ENCODE data around the gene KRT76. TPM values are rescaled to one million over a fixed set of nuclear protein-coding genes. Genes with fewer than 3 reads are reported as not detected.
A peak's percentile ranks its signal among the peaks of the same experiment; 100 is the strongest.

Gene KRT76
- total and polyA plus RNA-seq, 2 donors from 2014 or later: not detected

- FAIRE-seq: no peak
- intact Hi-C loops (cut with DNase I): no loop called here
- Histone ChIP-seq H3K27me3 (ENCODE audit: control insufficient read depth, insufficient read depth, low read length) (no peaks in the 10 kb centered on the region), H3K4me1 (ENCODE audit: control insufficient read depth in 2 of 3, insufficient read depth in 2 of 3, low read depth in 1 of 3, low read length in 3 of 3) (peaks cover 0 to 2% (median 0%) of the 10 kb centered on the region in 3 donors), H3K27ac (ENCODE audit: low read depth in 2 of 2, low read length in 2 of 2) (no peak overlapping the region), H3K9ac (ENCODE audit: low read length in 3 of 3) (no peak overlapping the region), H3K36me3 (ENCODE audit: control insufficient read depth in 2 of 3, insufficient read depth in 3 of 3, low read length in 3 of 3) (no peaks in the 10 kb centered on the region), H3K4me3 (ENCODE audit: low read length in 3 of 3) (no peak overlapping the region), H3K9me3 (ENCODE audit: control insufficient read depth in 2 of 3, insufficient read depth in 1 of 3, low read length in 3 of 3) (no peaks in the 10 kb centered on the region)
- peak; percentile 48 to 74 (median 52) for DNase-seq
- no peak for TF ChIP-seq CTCF (IDR thresholded peaks at IDR 0.05; ENCODE audit: borderline replicate concordance, extremely low read depth, insufficient read depth)
Observed at GRCh38 chr12:52789637-52790426, 12.7 kb upstream of the KRT76 start.

- Histone ChIP-seq H3K36me3 (ENCODE audit: control insufficient read depth in 2 of 3, insufficient read depth in 3 of 3, low read length in 3 of 3) (no peaks in the 10 kb centered on the region), H3K9ac (ENCODE audit: low read length in 3 of 3) (no peak overlapping the region), H3K4me1 (ENCODE audit: control insufficient read depth in 2 of 3, insufficient read depth in 2 of 3, low read depth in 1 of 3, low read length in 3 of 3) (peaks cover 0 to 2% (median 0%) of the 10 kb centered on the region in 3 donors), H3K9me3 (ENCODE audit: control insufficient read depth in 2 of 3, insufficient read depth in 1 of 3, low read length in 3 of 3) (no peaks in the 10 kb centered on the region), H3K4me3 (ENCODE audit: low read length in 3 of 3) (no peak overlapping the region), H3K27me3 (ENCODE audit: control insufficient read depth, insufficient read depth, low read length) (no peaks in the 10 kb centered on the region), H3K27ac (ENCODE audit: low read depth in 2 of 2, low read length in 2 of 2) (no peak overlapping the region)
- intact Hi-C loops (cut with DNase I): no loop called here
- TF ChIP-seq CTCF (IDR thresholded peaks at IDR 0.05; ENCODE audit: borderline replicate concordance, extremely low read depth, insufficient read depth): no peak
- DNase-seq (no peak), FAIRE-seq (no peak)
Observed at GRCh38 chr12:52788876-52789636, 11.9 kb upstream of the KRT76 start.

GRCh38 chr12:52788192-52788875 is 11.2 kb upstream of the KRT76 start:
- Histone ChIP-seq H3K9ac (ENCODE audit: low read length in 3 of 3) (no peak overlapping the region), H3K27me3 (ENCODE audit: control insufficient read depth, insufficient read depth, low read length) (no peaks in the 10 kb centered on the region), H3K9me3 (ENCODE audit: control insufficient read depth in 2 of 3, insufficient read depth in 1 of 3, low read length in 3 of 3) (no peaks in the 10 kb centered on the region), H3K4me3 (ENCODE audit: low read length in 3 of 3) (no peak overlapping the region), H3K36me3 (ENCODE audit: control insufficient read depth in 2 of 3, insufficient read depth in 3 of 3, low read length in 3 of 3) (no peaks in the 10 kb centered on the region), H3K27ac (ENCODE audit: low read depth in 2 of 2, low read length in 2 of 2) (no peak overlapping the region), H3K4me1 (ENCODE audit: control insufficient read depth in 2 of 3, insufficient read depth in 2 of 3, low read depth in 1 of 3, low read length in 3 of 3) (peaks cover 0 to 2% (median 0%) of the 10 kb centered on the region in 3 donors)
- intact Hi-C loops (cut with DNase I): no loop called here
- TF ChIP-seq CTCF (IDR thresholded peaks at IDR 0.05; ENCODE audit: borderline replicate concordance, extremely low read depth, insufficient read depth): no peak
- DNase-seq (no peak), FAIRE-seq (no peak)

Data from kidney (tissue), 14 donors.